GM19452 (cell line): ENCODE data around the gene GPR137B.
"Not testable (repeated sequence)": the region's sequence is repeated elsewhere in the genome, so short reads cannot be mapped to it uniquely, and the experiment has no call there.

ENCODE experiments used
- ATAC-seq: cut with Tn5 transposase; IDR thresholded peaks from one replicate; pipeline ENCODE4 v1.9.1; 2021; ENCODE audit not compliant: unreplicated experiment

Gene GPR137B

DNA sequence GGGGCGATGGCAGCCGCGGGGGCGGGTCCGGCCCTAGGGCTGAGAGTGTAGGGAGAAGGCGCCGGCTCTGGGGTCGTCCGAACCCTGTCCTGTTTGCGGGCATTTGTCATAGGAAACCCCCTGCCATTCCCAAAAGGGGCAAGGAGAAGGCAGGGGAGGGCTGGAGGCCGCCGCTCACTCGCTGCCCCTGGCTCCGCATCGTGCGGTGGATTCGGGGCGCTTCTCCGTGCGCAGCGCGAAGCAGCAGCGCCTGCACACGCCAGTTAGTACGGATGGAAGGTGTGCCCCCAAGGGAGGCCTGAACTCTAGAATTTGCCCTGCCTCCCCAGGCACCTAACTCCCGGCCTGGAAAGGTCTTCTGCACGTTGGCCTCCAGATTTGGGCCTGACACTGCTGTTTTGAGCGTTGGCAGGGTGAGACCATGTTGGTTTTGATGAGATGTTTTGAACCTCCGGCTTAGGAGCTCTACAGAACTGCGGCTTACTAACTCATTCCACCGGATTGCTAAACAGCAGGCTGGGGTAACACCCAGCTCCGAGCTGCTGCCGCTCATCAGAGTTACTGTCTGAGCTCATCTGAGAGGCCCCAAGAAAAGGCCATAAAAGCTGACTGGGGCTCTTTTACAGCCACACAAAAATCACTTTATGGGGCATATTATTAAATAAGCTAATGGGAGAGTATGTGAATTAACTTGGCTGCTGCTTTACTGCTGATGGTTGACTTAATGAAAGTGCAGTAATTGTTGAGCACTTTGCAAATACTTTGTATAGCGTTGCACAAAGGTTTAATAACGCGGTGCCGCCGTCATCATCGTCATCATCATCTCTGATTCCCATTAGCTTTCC, 987 bp downstream of the GPR137B start:
- ATAC-seq, result peak; percentile 22

DNA sequence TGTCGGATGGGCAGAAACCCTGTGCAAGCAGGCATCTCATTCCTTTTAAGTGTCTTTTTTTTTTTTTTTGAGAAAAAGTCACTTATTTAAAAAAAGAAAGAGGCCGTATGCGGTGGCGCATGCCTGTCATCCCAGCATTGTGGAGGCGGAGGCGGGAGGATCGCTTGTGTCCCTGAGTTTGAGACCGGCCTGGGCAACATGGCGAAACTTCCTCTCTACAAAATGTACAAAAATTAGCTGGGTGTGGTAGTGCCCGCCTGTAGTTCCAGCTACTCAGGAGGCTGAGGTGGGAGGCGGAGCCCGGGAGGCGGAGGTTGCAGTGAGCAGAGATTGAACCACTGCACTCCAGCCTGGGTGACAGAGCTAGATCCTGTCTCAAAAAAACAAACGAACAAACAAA, 1.7 kb downstream of the GPR137B start:
- no peak for ATAC-seq

DNA sequence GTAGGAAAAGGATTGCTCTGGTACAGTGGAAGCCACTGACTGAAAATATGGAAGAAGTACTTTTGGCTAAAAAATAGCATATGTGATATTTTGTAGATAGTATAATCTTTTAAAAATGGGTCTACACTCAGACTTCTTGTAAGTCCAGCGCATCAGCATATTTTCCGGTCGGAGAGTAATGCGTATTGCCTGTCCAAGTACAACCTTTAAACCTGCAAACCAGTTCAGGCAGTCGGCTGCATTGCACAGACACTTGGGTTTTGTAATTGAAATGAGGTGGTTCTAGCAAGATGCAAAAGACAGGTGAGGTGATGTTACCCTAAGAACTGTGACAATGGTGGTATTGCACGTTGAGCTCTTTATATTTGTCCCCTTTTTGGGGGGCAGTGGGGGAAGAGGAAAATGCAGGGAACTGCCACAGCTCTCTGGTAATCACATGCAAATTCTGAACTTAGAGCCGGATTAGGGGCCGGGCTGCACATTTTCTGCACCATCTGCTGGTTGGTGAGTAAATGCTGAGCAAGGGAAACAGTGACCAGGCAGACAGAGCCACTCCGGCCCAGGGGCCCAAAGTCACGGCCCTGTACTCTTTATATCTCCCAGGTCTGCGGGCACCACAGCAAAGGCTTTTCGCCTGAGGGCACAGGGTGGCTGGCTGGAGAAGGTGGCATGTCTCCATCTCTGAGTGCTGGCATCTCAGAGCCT, 2.3 kb downstream of the GPR137B start:
- ATAC-seq, result no peak

DNA sequence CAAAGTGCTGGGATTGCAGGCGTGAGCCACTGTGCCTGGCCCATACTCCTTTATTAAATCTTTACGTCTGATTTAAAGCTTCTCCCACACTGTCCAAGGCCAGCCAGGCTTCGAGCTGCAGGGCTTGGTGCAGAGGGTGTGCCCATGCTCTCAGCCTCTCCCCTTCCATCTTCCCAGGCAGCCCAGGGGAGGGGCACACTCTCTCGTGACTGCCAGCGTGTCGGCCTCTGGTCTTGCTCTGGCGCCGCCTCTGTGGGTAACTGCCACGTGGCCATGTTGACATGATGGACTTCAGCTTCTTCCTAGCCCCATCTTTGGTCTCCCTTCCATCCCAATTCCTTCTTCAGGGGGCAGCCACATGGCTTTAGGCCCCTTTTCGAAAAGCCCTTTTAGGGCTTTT, 4.7 kb downstream of the GPR137B start:
- no peak for ATAC-seq

DNA sequence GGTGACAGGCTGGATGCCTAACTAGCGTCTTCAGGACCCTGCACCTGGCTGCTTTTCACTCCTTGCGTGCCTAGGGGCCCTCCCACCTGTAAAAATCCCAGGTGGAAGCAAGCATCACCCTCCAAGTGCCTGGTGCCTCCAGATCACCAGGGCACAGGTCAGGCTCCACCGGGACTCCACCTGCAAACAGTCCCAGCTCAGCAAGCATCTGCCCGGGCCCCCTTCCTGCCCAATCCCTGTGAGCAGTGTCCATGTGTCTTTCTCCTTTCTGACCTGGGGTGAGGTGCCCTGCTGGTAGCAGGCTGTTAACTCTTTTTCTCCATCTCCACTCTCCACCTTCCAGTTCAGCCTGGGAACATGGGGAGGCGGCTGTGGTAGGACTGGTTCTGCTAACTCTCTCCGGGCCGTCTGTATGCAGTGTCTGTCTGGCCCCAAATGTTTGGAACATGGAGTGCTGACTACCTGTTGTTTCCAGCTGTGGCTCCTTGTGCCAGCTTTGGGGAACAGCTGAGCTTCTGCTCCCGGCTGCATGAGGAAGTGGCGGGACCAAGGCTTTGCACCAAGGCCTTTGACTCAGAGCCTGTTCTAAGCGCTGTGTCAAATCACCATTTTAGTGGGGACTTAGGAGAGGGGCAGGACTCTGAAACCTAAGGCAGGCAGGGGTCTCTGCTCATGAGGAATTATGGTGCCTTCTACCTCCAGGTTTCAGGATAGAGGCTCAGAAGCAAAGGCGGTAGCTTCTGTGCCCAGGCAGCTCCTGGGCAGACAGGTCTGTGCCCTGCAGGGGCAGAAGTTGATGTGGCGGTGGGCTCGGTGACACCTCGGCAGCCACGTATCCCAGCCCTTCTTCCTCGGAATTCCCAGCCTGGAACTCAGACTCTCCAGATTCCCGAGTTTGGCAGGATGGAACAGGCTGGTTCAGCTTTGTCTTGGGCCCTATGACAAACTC, 5.5 kb downstream of the GPR137B start:
- no peak for ATAC-seq

DNA sequence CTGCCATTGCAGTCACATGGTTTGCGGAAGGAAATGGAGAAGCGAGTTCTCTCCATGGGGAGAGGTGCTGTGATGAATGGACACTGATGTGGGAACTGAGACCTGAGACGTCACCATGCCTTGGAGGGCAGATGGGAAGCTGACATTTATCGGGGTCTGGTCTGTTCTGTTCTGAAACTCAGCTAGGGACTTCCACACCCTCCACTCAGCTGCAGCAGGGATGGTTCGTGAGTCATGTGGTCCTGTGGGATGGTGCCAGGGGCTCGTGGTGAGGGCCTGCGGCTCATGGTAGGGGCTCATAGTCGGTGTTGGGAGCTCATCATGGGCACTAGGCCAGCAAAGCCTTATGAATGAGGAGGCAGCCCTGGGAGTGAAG, 6.1 kb downstream of the GPR137B start:
- no peak for ATAC-seq

DNA sequence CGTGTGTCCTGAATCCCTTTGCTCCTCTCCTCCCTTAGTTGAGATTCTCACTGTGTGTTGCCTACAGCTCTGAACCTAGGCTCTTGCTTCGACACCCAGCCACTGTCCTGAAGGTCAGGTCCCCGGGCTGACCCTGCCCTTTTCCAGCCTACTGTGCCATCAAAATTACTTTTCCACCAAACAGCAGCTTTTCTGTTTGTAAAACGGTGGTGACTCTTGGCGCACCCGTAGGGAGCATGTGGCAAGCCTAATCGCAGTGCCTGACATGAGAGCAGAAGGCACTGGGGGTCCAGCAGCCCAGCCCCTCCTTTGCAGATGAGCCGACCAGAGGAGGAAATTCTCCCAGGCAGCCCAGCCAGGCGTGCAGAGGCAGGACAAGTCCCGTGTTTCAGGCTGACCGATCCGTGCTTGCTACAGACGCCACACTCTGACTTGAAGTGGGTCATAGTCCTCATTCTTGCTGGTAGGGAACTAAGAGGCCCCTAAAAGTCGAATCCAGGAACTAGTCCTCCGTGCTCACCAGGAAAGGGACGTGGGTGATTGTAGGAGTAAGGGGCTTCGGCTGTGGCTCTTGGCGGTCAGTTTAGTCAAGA, 6.8 kb downstream of the GPR137B start:
- ATAC-seq, result no peak

DNA sequence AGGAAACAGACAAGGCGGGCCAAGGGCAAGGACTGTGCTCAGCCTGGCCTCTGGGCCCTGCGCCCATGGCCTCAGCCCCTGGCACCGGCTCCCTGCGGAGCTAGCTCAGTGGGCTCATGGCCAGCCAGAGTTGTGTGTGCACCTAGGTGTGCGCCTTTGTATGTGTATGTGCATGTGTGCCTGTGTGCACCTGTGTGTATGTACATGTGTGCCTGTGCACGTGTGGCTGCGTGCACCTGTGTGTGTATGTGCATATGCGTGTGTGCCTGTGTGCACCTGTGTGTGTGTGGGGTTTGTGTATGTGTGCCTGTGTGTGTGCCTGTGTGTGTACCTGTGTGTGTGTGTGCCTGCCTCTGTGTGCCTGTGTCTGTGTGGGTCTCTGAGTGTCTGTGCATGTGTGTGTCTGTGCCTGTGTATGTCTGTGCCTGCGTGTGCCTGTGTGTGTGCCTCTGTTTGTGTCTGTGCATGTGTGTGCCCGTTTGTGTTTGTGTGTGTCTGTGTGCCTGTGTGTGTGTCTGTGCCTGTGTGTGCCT, 7.4 kb downstream of the GPR137B start:
- no peak for ATAC-seq

DNA sequence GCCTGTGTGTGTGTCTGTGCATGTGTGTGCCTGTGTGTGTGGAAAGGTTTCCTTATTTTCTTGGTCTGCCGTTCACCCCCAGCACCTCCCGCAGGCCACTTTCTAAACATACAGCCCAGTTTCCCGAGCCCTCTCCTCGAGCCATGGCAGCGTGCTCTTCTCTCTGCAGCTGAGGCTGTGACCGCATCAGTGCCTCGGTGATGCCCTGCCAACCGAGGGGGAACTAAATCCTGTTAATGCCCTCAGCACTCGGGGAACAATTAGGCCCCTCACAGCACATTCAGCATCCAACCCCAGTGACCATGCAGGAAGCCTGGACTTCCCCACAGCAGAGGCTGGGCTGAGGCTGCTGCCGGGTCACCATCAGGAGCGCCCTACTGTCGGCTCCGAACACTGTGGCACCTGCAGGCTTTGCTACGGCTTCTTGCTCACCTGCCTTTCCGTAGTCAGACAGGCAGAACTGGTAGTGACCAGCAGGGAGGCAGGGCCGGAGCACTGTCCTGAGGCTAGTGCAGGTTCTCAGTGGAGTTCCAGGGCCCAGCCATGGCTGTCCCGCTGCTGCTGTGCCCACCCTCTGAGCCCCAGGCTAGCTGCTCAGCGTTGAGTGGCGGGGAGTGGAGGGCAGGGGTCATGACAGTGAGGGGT, 8.1 kb downstream of the GPR137B start:
- no peak for ATAC-seq

DNA sequence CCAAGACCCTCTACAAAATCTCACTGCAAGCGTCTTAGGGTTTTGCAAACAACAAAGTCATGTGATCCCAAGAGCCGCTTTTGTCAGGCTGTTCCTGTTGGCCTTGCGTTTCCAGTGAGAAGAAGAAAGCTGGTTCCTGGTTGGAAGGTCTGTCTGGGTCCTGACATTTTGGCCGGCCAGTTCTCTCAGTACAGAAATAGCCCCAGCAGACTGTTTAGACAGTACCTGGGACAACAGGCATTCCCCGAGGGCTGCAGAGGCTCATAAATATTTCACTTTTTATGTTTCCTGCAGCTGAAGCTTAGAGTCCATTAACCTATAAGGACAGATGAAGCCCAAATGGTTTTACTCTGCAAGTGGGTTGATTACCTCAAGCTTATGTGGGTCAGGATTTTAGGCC, 8.6 kb downstream of the GPR137B start:
- no peak for ATAC-seq

DNA sequence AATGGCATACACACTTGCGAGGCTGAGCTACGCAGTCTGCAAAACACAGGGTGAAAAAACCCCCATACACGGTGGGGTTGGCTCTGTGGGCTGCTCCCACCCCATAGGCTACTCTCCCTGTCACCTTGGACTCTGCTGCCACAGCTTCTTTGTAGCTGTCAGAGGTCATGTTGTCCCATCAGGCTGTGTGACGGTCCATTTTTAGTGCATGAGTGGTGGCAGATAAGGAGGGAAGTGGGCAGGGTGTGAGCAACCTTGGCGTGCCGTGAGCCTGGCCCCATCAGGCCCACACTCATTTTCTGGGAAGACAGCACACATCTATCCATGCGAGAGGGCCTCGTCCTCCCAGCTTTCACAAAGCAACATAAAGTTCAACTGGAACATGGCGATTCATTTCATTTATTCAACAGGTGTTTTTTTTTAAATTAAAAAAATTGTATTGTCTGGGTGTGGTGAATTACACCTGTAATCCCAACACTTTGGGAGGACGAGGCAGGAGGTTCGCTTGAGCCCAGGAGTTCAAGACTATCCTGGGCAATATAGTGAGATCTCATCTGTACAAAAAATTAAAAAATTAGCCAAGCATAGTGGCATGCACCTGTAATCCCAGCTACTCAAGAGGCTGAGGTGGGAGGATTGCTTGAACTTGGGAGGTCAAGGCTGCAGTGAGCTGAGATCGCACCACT, 9.5 kb downstream of the GPR137B start:
- ATAC-seq, result no peak

DNA sequence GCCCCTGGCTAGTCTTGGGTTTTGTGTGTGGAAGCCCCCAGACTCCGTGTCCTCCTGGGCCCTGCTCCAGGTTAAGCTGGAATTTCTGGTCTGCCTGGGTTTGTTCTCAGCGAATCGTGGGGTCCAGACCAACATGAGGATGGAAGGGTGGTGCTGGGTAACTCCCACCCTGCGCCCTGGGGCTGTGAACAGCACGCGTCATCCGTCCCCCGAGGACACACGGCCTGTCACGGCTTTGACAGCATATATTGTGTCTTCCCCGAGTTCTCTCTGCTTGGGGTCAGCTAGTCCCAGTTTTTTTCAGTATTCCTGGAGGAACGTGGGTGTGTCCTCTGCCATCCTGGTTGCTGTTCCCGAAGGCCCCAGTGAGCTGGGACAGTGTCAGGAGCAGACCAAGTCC, 11.8 kb downstream of the GPR137B start:
- no peak for ATAC-seq

DNA sequence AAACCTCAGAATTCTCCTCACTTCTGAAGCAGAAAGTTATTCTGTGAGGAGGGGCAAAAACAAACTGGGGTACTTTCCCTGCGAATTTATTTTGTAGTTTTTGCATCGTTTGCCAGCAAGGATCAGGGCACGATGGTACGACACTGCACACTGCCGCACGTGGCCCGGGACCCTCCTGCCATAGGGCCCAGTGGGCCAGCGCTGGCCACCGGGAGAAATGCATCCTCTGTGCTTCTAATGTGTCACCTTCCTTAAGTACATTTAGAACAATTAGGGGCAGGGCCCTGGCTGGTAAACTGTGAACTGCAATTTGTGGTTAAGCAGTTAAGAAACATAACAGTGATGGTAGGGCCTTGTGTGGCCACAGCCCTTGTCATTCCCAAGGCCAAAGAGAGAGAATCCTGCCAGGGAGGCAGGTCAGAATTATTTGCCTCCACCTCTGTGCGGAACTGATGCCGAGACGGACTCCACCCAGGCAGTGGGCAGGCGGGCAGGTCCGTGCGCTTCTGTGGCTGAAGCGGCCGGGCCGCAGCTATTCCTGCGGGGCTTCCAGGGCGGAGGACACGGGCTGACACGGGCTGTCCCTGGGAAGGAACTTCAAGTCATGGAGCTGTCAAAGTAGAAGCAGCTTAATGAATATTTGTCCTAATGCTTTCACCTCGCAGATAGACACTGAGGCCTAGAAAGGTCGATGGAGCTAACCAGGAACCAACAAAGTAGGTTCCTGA, 12.5 kb downstream of the GPR137B start:
- ATAC-seq, result no peak

DNA sequence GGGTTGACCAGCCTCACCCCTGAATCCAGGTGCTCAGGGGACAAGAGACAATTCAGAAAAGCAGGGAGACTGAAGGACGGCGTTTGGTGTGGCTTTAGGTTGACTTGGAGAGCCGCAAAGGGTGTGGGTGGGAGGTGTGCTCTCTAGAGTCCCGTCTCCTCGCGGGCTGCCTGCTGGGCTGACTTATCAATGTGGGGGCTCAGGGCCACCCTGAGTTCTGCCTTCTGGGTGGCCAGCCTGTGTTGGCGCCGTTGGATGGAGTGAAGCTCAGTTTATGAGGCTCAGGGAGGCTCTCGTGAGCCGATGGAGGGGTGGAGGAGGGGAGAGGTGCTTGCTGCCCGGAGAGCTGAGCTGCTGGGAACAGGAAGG, 13.0 kb downstream of the GPR137B start:
- ATAC-seq, result no peak

DNA sequence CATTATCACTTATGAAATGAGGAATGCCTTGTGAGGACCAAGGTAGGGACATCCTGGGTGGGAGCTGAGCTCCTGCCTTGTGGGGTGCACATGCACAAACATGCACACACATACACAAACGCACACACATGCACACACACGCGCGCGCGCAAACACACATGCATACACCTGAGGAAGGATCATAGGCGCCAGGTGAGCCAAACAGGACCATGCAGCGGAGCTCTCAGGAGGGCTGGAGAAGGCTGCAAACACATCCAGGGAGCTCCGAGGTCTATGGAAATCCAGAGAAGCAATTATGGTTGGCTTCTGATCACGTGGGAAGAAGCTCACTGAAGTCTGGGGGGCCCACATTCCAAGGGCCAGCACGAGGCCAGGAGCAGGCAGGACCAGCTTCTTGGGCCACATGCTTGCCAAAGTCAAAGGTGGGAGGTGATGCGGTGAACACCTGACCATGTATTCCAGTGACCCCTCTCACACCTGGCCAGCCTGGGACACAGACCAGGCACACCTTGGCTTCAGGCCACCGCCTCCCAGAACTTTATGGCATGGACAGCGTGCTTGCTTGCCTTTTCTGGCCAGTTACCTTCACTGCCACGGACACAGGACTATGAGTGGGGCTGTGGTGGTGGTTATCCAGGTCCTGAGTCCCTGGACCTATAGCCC, 13.6 kb downstream of the GPR137B start:
- no peak for ATAC-seq

DNA sequence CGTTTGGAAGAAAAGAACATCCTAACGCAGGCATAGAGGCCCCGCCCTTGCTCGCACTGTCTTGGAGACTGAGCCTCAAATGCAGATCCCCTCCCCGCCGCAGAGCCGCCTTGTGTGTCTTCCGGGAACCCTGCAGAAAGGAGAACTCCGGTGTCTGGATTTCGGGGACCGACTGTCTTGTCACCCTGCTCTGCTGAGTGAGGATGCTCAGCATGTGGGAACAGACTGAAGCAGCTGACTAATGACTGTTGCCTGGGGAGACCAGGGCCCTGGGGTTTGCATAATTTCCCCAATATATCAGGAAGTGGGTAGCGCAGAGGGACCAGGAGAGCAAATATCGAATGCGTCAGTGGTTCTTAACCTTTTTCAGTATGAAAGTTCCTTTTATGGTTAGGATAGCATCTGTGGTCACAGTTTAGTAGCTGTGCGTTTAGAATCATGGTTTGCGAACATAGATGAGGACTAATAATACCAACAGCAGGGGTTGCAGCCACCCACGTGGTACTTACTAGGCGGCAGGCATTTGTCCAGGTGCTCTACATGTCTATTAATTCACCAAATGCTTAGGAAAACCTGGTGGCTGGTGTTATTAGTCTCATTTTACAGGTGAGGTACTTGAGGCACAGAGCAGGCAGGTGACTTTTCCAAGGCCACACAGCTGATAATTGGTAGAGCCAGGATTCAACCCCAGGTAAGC, 14.3 kb downstream of the GPR137B start:
- peak; percentile 80 for ATAC-seq

DNA sequence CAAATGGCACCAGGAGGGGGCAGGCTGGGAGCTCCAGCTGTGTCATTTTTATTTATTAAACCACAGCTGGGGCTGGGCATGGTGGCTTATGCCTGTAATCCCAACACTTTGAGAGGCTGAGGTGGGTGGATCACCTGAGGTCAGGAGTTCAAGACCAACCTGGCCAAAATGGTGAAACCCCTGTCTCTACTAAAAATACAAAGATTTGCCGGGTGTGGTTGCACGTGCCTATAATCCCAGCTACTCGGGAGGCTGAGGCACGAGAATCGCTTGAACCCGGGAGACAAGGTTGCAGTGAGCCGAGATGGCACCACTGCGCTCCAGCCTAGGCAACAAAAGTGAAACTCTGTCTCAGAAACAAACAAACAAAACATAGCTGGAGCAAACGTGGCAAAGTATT, 15.7 kb downstream of the GPR137B start:
- ATAC-seq, result not testable (repeated sequence)

DNA sequence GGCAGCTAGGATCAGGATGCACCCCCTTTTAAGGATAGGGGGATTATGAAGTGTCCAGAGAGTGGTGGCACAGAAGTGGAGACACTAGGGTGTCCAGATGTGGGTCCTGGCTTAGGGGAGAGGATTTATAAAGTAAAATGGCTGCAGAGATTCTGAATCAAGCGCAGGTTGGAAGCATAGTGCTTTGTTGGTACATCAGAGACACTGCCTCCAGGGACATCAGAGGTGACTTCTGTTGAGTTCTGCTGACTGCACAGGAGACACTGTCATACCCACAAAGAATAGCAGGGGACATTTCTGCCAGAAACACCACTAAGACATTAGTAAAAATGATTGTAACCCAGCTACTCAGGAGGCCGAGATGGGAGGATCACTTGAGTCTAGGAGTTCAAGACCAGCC, 16.4 kb downstream of the GPR137B start:
- ATAC-seq, result no peak
